GM04504 (cell line): ENCODE measurements around the gene NOL6.
"Not testable (repeated sequence)": the region's sequence is repeated elsewhere in the genome, so short reads cannot be mapped to it uniquely, and the experiment has no call there.

ENCODE experiments used
- DNase-seq: peaks from one replicate; pipeline ENCODE4 v3.0.0-alpha.2; 2012; ENCODE audit warnings: low read depth

Gene NOL6

DNA sequence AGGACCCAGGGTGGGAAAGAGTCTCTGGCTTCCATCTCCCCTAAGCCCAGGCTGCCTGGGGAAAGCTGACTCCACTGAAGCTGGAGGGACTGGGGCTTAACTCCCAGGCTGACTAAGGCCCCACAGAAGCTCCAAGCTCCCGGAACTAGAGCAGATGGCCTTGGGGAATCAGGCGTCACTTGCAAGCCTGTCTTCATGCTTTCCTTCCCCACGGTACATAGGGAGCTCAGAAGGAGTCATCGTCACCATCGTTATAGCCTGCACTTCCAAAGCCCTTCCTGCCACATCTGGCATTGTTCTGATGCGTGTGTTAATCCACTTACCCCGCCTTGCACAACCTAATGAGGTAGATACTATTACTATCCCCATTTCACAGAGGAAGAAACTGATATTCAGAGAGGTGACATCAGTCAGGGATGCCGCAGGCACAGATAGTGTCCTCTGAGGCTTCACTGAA lies 37.9 kb downstream of the NOL6 start:
- DNase-seq: no peak

DNA sequence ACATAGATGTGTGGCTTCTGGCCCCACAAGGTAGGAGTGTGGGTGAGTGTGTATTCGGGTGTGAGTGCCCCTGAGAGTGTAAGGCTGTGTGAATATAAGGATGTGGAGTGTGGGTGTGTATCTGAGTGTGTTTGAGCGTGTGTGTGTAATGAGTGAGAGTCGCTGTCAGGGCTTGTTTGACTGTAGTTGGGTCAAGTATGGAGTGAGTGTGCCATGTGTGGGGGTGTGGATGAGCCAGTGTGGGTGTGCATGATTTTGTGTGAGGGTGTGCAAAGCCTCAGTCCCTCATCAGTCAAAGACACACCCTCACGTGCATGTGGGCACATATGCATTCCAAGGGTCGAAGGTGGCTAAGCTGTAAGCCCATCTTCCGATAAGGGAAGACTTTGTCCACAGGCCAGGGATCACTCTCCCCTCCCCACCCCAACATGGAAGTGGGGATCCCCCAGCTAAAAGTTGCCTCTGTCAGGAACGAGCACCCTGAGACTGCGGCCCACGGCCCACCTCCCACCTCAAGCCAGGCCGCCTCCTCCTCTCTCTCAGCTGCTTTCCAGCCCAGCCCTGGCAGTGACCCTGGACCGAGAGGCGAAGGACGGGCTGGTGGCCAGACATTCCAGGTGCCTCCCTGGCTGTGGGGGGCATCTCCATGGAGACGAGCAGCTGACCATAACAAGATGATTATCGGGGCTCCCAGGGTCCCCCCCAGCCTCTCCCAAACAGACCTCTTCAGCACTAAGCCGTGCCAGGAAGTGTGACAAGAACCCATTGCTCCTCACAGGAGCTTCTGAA lies 39.2 kb downstream of the NOL6 start:
- no peak for DNase-seq

DNA sequence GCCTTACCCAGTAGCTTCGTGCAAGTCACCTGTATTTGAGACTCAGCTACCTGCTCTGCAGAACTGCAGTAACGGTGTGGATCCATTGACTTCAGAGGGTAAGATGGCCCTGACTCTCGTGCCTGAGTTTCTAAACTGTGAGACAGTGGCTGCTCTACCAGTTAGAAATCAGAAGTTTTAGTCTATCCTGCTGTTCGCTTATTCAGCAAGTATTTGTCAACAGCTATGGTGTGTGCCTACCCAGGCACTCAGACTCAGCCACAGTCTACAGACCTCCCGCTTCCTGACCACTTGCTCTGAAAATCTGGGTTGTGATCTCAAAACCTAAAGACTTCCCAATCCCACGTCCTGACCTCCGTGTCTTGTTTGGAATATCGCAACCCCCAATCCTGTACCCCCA lies 39.9 kb downstream of the NOL6 start:
- DNase-seq: no peak

DNA sequence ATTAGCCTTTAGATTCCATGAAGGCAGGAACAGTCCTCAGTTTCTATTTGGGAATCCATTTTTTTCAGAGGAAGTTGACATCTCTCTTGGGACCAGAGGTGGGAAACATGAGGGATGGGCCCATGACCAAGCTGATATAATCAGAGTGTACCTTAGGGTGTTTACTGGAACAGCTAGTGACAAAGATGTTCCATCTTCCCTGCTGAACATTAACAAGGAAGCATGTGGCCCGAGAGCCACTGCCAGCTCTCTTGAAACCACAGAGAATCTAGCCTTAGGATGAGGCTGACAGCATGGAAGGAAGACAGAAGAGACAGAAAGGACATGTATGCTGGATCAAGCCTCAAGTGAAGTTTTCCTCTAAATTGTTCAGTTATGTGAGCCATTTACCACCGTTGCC lies 42.3 kb downstream of the NOL6 start:
- DNase-seq: no peak

DNA sequence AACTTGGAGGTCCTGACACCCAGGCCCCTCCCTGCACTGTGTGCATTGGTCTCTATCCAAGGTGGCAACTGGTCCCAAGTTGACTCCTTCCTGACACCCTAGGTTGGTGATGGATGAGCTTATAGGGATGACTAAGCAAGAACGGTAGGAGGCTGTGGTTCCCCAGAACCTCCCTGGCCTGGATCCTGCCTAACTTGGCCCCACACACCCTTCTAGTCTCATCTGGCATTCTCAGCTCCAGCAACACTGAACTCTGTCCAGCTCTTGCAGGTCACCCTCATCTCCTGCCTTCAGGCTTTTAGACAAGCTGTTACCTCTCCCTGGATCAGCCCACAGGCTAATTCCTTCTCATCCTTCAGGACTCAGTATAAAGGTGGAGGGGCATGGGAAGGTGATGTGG lies 42.8 kb downstream of the NOL6 start:
- DNase-seq: no peak

DNA sequence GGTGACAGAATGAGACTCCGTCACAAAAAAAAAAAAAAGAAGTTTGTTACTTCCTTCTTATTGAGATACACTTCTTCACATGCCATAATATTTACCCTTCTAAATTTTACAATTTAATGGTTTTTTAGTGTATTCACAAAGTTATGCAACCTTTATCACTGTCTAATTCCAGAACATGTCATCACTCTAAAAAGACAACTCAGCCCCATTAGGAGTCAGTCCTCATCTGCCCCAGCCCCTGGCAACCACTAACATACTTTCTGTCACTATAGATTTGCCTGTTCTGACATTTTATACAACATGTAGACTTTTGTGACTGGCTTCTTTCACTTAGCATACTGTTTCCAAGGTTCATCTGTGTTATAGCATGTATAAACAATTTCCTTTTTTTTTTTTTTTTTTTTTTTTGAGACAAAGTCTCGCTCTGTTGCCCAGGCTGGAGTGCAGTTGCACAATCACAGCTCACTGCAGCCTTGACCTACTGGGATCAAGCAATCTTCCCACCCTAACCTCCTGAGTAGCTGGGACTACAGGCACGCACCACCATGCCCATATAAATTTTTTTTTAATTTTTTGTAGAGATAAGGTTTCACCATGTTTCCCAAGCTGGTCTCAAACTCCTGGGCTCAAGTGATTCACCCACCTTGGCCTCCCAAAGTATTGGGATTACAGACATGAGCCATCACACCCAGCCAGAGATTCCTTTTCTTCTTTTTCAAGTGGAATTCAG lies 44.3 kb downstream of the NOL6 start:
- no peak for DNase-seq

DNA sequence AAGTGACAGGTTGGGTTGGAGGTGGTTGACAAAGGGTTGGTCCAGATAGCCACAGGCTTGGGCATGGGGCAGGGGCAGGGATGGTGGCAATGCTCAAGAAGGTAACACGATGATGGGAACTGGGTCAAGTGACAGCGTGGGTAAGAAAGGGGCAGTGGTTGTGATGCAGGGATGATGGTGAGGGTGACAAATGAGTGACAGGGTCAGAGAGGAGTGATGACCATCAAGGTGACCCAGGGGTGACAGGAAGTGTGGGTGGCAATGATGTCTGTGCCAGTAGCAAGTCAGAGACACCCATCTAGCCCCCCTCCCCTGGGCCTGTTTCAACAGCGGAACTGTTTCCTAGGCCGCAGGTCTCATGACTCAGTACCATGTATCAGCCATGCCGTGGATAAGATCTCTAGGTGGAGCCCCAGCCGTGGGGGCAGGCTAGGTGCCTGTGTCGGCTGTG lies 46.9 kb downstream of the NOL6 start:
- no peak for DNase-seq

DNA sequence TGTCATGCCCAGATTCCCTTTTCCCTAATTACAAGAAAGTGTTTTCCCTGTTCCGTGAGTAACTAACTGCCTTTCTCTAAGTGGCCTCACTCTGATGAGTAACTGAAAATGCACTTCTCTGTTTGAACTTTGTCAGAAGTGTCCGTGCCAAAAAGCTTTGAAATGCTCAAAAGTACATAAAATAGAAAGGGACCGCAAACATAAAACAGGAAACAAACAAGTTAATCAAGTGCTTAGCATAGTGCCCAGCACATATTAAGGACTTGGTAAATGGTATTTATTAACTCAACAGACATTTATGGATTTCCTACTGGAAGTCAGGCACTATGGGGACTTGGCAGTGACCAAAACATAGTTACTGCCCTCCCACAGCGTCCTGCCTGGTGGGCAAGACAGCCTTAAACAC lies 48.6 kb downstream of the NOL6 start:
- DNase-seq: no peak

DNA sequence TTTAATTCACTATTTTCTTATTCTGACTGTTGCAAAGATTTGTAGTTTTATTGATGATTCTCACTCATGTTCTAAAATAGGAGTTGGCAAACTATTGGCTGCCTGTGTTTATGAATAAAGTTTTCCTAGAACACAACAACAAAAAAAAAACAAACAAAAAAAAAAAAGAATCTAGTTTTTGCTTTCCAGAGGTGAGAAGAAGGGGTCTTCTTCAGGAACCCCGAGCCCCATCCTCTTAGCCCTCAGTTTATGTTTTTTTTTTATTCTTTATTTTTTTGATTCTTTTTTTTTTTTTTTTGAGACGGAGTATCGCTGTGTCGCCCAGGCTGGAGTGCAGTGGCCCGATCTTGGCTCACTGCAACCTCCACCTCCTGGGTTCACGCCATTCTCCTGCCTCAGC lies 49.2 kb downstream of the NOL6 start:
- DNase-seq: not testable (repeated sequence)

DNA sequence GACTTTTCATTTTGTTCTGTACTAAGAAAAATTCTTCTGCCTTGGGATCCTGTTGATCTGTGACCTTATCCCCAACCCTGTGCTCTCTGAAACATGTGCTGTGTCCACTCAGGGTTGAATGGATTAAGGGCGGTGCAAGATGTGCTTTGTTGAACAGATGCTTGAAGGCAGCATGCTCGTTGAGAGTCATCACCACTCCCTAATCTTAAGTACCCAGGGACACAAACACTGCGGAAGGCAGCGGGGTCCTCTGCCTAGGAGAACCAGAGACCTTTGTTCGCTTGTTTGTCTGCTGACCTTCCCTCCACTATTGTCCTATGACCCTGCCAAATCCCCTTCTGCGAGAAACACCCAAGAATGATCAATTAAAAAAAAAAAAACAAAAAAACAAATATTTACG lies 49.7 kb downstream of the NOL6 start:
- not testable (repeated sequence) for DNase-seq

DNA sequence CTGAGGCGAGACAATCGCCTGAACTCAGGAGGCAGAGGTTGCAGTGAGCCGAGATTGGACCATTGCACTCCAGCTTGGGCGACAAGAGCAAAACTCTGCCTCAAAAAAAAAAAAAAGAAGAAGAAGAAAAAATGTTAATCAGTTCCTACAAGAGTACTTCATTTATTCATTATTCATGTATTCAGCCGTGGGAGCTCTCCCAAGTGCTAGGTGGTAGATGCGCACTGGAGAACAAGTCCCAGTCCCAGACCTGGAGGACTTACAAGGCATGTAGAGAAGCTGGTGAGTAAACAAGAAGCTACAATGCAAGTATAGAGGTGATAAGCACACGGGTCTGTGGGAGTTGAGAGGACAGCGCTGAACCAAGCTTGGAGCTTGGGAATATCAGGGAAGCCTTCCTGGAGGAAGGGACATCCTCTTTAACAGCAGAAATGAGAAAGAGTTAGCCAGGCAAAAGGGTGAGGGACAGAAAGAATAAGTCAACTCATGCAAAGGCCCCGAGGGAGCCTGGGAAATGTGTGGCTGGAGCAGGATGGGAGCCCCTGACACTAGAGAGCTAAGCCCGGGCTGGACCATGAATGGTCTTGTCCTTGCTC lies 53.9 kb downstream of the NOL6 start:
- DNase-seq: no peak

DNA sequence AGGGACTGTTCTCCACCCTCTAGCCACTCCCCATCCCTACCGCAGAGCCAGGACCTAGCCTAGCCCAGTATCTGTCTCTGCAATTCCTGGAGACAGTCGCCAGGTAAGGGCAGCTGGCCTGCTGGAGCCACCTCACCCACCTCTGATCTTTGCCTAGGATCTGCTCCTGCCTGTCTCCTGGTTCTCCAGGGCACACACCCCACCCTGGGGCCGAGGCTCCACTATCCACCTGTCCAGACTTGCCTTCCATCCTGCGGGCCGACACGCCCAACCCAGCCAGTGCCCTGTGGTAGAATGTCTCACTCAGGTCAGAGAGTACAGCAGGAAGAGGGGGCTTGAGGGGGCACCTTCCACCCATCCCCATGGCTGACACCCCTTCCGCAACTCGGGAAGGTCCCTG lies 55.6 kb downstream of the NOL6 start:
- no peak for DNase-seq

DNA sequence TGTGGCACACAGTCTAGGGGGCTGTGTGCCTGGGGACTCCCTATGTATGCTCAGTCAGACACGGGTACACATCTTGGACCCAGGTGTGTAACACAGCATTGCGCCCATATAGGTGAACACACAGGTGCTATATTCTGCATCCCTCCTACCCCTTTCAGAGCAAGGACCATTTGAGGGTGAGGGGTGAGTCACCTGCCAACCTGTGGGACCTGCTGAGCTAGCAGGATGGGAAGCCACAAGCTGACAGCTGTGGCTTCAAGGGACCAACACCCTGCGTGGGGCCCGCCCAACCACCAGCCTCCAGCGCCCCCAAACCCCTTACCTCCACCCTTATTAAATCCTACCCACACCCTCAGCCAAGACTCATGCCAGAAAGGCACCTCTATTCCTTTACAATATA lies 56.7 kb downstream of the NOL6 start:
- no peak for DNase-seq

DNA sequence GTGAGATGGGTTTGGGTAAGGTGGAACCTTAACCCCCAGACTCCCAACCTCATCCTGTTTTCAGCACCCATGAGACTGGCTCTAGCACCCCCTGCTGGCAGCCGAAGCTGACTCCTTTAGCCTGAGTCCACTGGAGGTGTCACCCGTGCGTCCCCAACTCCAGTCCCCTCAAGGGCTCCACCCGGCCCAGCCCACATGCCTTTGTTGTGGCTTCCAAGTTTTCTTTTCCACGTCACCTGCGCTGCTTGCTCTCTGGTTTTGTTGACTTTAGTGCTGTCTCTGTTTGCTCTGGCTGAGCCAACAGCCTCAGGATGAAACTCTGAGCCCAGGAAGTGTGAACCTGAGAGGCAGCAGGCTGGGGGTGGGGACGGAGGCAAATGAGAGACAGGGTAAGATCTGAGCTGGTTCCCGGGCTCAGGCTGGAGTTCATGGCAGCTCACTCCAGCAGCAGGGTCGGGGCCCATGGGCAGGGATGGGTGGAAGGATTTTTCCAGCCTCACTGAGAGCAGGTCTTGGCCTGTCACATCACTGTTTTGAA lies 58.2 kb downstream of the NOL6 start:
- no peak for DNase-seq

DNA sequence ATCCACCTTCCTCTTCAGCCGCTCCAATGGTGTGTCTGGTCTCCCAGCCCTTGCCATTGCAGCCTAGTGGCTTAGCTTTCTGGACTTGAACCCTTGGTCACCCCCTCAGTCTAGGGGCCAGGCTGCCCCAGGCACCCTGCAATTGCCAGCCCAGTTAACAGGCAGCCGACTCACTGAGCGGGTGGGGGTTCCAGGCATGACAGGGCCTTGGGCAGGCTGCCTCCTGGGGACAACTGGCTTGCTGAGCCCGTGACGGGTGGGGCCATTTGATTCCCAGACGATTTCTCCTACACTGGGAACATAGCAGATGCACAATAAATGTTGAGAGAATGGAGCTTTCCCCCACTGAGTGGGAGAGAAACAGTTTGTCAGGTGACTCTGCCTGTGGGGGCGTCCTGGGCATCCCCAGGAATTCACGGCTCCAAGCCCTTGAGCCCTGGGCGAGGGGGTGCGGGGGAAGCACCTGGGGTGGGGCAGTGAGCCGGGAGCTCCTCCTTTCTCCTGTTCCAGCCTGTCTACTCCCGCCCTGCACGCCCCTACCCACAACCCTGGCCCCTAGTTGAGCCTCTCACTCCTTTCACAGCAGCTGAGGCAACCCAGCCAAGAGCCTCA lies 58.7 kb downstream of the NOL6 start:
- DNase-seq: no peak

DNA sequence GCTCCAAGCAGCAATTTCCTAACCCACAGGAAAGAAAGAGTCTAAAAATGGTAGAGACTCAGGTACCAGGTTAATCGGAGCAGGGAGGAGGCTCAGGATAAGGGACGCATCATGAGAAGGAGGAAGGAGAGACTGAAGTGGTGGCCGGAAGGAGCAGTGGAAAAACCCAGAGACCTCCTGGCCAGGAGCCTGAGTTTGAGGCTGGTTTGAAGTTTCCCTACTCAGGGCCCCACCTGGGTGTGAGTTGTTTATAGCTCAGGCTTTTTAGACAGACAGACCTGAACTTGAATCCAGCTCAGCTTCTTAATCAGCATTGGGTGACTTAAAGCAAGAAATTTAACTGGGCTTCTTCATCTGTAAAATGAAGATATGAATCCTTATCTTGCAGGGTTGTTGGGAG lies 59.5 kb downstream of the NOL6 start:
- no peak for DNase-seq
